Skeletal muscle cell (primary cell): ENCODE data around the gene DNM3.

Experiments used
- DNase-seq: peaks from one replicate; pipeline ENCODE4 v3.0.0-alpha.2; 2010; ENCODE audit warnings: low read depth
- H3K4me3 ChIP-seq: 2 replicates; pipeline ENCODE4 v1.5.1; 2011; ENCODE audit warnings: low read depth, mild to moderate bottlenecking, control low read depth, low read length, moderate library complexity

DNM3 gene

GRCh38 chr1:172145231-172145651 is 303.9 kb downstream of the DNM3 start:
- H3K4me3 ChIP-seq = peak overlapping the region; percentile 85
- peak; percentile 74 for DNase-seq

- no peak for DNase-seq
- H3K4me3 ChIP-seq = peak overlapping the region; percentile 85
Observed at GRCh38 chr1:172145656-172146055, 304.4 kb downstream of the DNM3 start.

- peak overlapping the region; percentile 85 for H3K4me3 ChIP-seq
- DNase-seq = no peak
Observed at GRCh38 chr1:172146141-172146850, 305.0 kb downstream of the DNM3 start.

GRCh38 chr1:172147541-172147940 is 306.2 kb downstream of the DNM3 start:
- H3K4me3 ChIP-seq = no peak overlapping the region
- DNase-seq = no peak

GRCh38 chr1:172148213-172148612 is 306.9 kb downstream of the DNM3 start:
- no peak overlapping the region for H3K4me3 ChIP-seq
- no peak for DNase-seq

- no peak overlapping the region for H3K4me3 ChIP-seq
- no peak for DNase-seq
Observed at GRCh38 chr1:172148707-172149106, 307.4 kb downstream of the DNM3 start.

GRCh38 chr1:172149346-172149745 is 308.0 kb downstream of the DNM3 start:
- no peak overlapping the region for H3K4me3 ChIP-seq
- DNase-seq = no peak

- no peak for DNase-seq
- H3K4me3 ChIP-seq = no peak overlapping the region
Observed at GRCh38 chr1:172154551-172154950, 313.3 kb downstream of the DNM3 start.

GRCh38 chr1:172155766-172156165 is 314.5 kb downstream of the DNM3 start:
- no peak overlapping the region for H3K4me3 ChIP-seq
- no peak for DNase-seq

GRCh38 chr1:172162236-172162635 is 320.9 kb downstream of the DNM3 start:
- H3K4me3 ChIP-seq = no peak overlapping the region
- no peak for DNase-seq

GRCh38 chr1:172163498-172164215 is 322.4 kb downstream of the DNM3 start:
- no peak for DNase-seq
- H3K4me3 ChIP-seq = no peak overlapping the region

- H3K4me3 ChIP-seq = no peak overlapping the region
- DNase-seq = no peak
Observed at GRCh38 chr1:172165403-172165802, 324.1 kb downstream of the DNM3 start.

- no peak overlapping the region for H3K4me3 ChIP-seq
- peak; percentile 89 for DNase-seq
Observed at GRCh38 chr1:172167796-172168596, 326.7 kb downstream of the DNM3 start.

- H3K4me3 ChIP-seq = no peak overlapping the region
- no peak for DNase-seq
Observed at GRCh38 chr1:172168597-172168872, 327.2 kb downstream of the DNM3 start.

GRCh38 chr1:172169836-172170235 is 328.5 kb downstream of the DNM3 start:
- H3K4me3 ChIP-seq = no peak overlapping the region
- DNase-seq = no peak

- no peak for DNase-seq
- no peak overlapping the region for H3K4me3 ChIP-seq
Observed at GRCh38 chr1:172172352-172172831, 331.1 kb downstream of the DNM3 start.

- no peak for DNase-seq
- no peak overlapping the region for H3K4me3 ChIP-seq
Observed at GRCh38 chr1:172176206-172176605, 334.9 kb downstream of the DNM3 start.

GRCh38 chr1:172177849-172178248 is 336.6 kb downstream of the DNM3 start:
- H3K4me3 ChIP-seq = no peak overlapping the region
- DNase-seq = no peak

GRCh38 chr1:172178886-172179285 is 337.6 kb downstream of the DNM3 start:
- no peak for DNase-seq
- H3K4me3 ChIP-seq = no peak overlapping the region

GRCh38 chr1:172179918-172180317 is 338.6 kb downstream of the DNM3 start:
- DNase-seq = no peak
- no peak overlapping the region for H3K4me3 ChIP-seq
